ENCODE measurements around the gene MBD3.

Gene MBD3

GRCh38 chr19:1609680-1610474 is 17.2 kb upstream of the MBD3 start:
- TF ChIP-seq ZNF416 (tag by site-specific recombination; IDR thresholded peaks at IDR 0.05) (no peak), ZSCAN18 (tag by site-specific recombination; IDR thresholded peaks at IDR 0.05) (no peak), OSR2 (tag by site-specific recombination; IDR thresholded peaks at IDR 0.05) (no peak), ZNF335 (tag by site-specific recombination; conservative IDR thresholded peaks at IDR 0.05) (no peak), ZNF585B (tag by site-specific recombination; IDR thresholded peaks at IDR 0.05) (no peak), ZNF169 (tag by site-specific recombination; IDR thresholded peaks at IDR 0.05) (no peak), ZNF266 (tag by site-specific recombination; IDR thresholded peaks at IDR 0.05; ENCODE audit: low read depth) (no peak), ZNF792 (tag by site-specific recombination; IDR thresholded peaks at IDR 0.05) (no peak), ZFP69B (tag by site-specific recombination; IDR thresholded peaks at IDR 0.05) (no peak), ZNF366 (tag by site-specific recombination; conservative IDR thresholded peaks at IDR 0.05) (no peak), ZFP41 (tag by site-specific recombination; IDR thresholded peaks at IDR 0.05; ENCODE audit: borderline replicate concordance) (no peak), HOXC10 (CRISPR knock-in tag; IDR thresholded peaks at IDR 0.05) (no peak), GLIS1 (tag by site-specific recombination; IDR thresholded peaks at IDR 0.05) (peak; percentile 91), GLIS2 (tag by site-specific recombination; IDR thresholded peaks at IDR 0.05) (peak; percentile 23; the same call in 1 of the 2 replicates), ZNF791 (tag by site-specific recombination; IDR thresholded peaks at IDR 0.05) (no peak)
- H3K9me3 ChIP-seq (ENCODE audit: control insufficient read depth, insufficient read depth, low read depth, low read length) = no peaks in the 10 kb centered on the region
- peaks cover 5 to 49% of the 10 kb centered on the region in 2 experiments; a peak in 2 of 3 replicates for H3K36me3 ChIP-seq (ENCODE audit: control insufficient read depth in 2 of 2, insufficient read depth in 1 of 2, low read length in 2 of 2)
- no peak overlapping the region for H3K27ac ChIP-seq (ENCODE audit: extremely low read depth, low read depth, low read length)
- no peak overlapping the region for H3K4me3 ChIP-seq (ENCODE audit: low read depth, low read length)
- no peaks in the 10 kb centered on the region for H3K4me1 ChIP-seq (ENCODE audit: control insufficient read depth, insufficient read depth, low read length)
- ChIA-PET CTCF (no interaction called here), POLR2A (no interaction called here)

GRCh38 chr19:1609103-1609396 is 16.4 kb upstream of the MBD3 start:
- ChIA-PET POLR2A (interaction anchor here (1.1 kb wide), 1 partner anchor 16 kb away, joined by 4 read pairs; the partner anchor contains the start of gene MBD3), CTCF (no interaction called here)
- 0 out of 2 replicates have a peak, but pooled peaks have one; percentile 14 for TF ChIP-seq PRDM10 (tag by site-specific recombination; IDR thresholded peaks at IDR 0.05)
- TF ChIP-seq MZF1 (tag by site-specific recombination; IDR thresholded peaks at IDR 0.05; ENCODE audit: borderline replicate concordance) = no peak
- H3K4me1 ChIP-seq (ENCODE audit: control insufficient read depth, insufficient read depth, low read length) = no peaks in the 10 kb centered on the region
- H3K36me3 ChIP-seq (ENCODE audit: control insufficient read depth in 2 of 2, insufficient read depth in 1 of 2, low read length in 2 of 2) = peaks cover 0 to 41% of the 10 kb centered on the region in 2 experiments; a peak in 2 of 3 replicates
- no peak overlapping the region for H3K4me3 ChIP-seq (ENCODE audit: low read depth, low read length)
- H3K9me3 ChIP-seq (ENCODE audit: control insufficient read depth, insufficient read depth, low read depth, low read length) = no peaks in the 10 kb centered on the region
- H3K27ac ChIP-seq (ENCODE audit: extremely low read depth, low read depth, low read length) = no peak overlapping the region

Data from HEK293 (cell line).